ENCODE data around the gene PPP1CA.
A peak's percentile ranks its signal among the peaks of the same experiment; 100 is the strongest.

Gene PPP1CA

GRCh38 chr11:67381244-67381972, 20.2 kb downstream of the PPP1CA start:
- no peaks in the 10 kb centered on the region for H3K4me1 ChIP-seq (ENCODE audit: control insufficient read depth, insufficient read depth, low read length)
- H3K36me3 ChIP-seq (ENCODE audit: control insufficient read depth, insufficient read depth, low read length), result no peaks in the 10 kb centered on the region
- no peak for DNase-seq (ENCODE audit: low read depth, low spot score)
- no peak overlapping the region for H3K27ac ChIP-seq (ENCODE audit: low read length)
- peaks cover 8% of the 10 kb centered on the region for H3K27me3 ChIP-seq (ENCODE audit: control insufficient read depth, insufficient read depth, low read length)
- WGBS (ENCODE audit: insufficient coverage, insufficient read length), result no CpG with 5 or more reads among the region's 13 CpGs
- no peak overlapping the region for H3K4me3 ChIP-seq (ENCODE audit: low read length)
- no peaks in the 10 kb centered on the region for H3K9me3 ChIP-seq (ENCODE audit: control insufficient read depth, insufficient read depth, low read length)

- no peaks in the 10 kb centered on the region for H3K9me3 ChIP-seq (ENCODE audit: control insufficient read depth, insufficient read depth, low read length)
- H3K27me3 ChIP-seq (ENCODE audit: control insufficient read depth, insufficient read depth, low read length), result peaks cover 16% of the 10 kb centered on the region
- no peak for DNase-seq (ENCODE audit: low read depth, low spot score)
- H3K4me3 ChIP-seq (ENCODE audit: low read length), result no peak overlapping the region
- 0 out of 2 replicates have a peak, but pooled peaks cover 6% of the 10 kb centered on the region for H3K4me1 ChIP-seq (ENCODE audit: control insufficient read depth, insufficient read depth, low read length)
- H3K27ac ChIP-seq (ENCODE audit: low read length), result no peak overlapping the region
- no peaks in the 10 kb centered on the region for H3K36me3 ChIP-seq (ENCODE audit: control insufficient read depth, insufficient read depth, low read length)
- WGBS (ENCODE audit: insufficient coverage, insufficient read length), result no CpG with 5 or more reads among the region's 23 CpGs
These were observed 22.3 kb downstream of the PPP1CA start for GRCh38 chr11:67379061-67380058.

DNA sequence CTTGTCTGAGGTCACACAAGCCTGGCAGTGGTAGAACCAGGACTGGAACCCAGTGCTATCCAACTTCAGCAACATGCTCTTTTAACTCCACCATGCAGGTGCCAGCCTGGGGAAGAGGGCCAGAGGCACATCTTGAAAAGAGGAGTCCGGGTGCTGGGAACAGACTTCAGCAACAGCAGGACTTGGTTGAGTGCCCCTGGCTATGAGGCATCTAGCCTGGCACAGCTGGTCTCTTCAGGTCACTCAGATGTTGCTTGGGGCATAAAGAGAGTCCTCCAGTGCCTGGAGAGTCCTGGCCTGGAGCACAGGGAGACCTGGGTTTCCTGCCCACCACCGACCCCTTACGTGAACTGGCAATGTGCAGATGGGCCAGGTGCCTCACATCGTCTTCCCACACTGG, 23.1 kb downstream of the PPP1CA start:
- Histone ChIP-seq H3K9me3 (ENCODE audit: control insufficient read depth, insufficient read depth, low read length) (no peaks in the 10 kb centered on the region), H3K4me1 (ENCODE audit: control insufficient read depth, insufficient read depth, low read length) (0 out of 2 replicates have a peak, but pooled peaks cover 6% of the 10 kb centered on the region), H3K27me3 (ENCODE audit: control insufficient read depth, insufficient read depth, low read length) (peaks cover 18% of the 10 kb centered on the region), H3K36me3 (ENCODE audit: control insufficient read depth, insufficient read depth, low read length) (no peaks in the 10 kb centered on the region), H3K4me3 (ENCODE audit: low read length) (no peak overlapping the region), H3K27ac (ENCODE audit: low read length) (no peak overlapping the region)
- DNase-seq (ENCODE audit: low read depth, low spot score), result no peak
- WGBS (ENCODE audit: insufficient coverage, insufficient read length), result no CpG with 5 or more reads among the region's 4 CpGs

DNA sequence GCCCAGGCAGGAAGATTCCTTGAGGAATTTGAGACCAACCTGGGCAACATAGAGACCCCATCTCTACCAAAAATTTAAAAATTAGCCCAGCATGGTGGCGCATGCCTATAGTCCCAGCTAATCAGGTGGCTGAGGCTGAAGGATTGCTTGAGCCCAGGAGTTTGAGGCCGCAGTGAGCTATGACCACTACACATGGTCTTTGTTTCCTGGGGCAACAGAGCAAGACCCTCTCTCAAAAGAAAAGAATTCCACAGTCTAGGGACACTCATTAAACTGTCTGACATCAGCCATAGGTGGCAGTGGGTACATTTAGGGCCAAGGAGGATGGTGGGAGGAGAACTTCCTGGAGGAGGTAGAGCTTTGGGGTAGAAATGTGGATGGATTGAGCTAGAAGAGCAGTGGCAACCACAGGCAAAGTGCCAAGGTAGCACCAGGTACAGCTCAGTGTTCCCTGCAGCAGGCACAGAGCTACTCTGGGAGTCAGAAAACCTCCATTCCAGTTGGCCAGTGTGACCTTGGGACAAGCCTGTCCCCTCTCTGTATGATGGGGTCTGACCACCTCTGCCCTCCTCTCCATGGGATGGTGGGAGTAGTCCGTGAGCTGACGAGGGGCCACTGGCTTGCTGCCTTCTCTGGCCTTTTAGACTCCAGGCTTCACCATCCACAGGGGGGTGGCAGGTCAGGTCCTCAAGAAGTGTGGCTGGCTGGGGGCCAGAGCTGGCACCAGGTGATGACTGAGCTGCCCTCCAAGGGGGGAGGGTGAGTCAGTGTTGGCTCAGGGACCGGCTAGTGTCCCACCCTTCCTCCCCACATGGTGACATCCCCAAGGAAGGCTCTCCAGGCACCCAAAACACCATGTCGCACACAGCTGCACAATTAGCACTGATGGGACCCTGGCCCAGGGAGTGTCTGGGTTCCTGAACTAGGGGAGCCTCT, 24.5 kb downstream of the PPP1CA start:
- no peak for DNase-seq (ENCODE audit: low read depth, low spot score)
- Histone ChIP-seq H3K27ac (ENCODE audit: low read length) (no peak overlapping the region), H3K4me3 (ENCODE audit: low read length) (no peak overlapping the region), H3K36me3 (ENCODE audit: control insufficient read depth, insufficient read depth, low read length) (no peaks in the 10 kb centered on the region), H3K9me3 (ENCODE audit: control insufficient read depth, insufficient read depth, low read length) (no peaks in the 10 kb centered on the region), H3K27me3 (ENCODE audit: control insufficient read depth, insufficient read depth, low read length) (peaks cover 18% of the 10 kb centered on the region), H3K4me1 (ENCODE audit: control insufficient read depth, insufficient read depth, low read length) (0 out of 2 replicates have a peak, but pooled peaks cover 6% of the 10 kb centered on the region)
- WGBS (ENCODE audit: insufficient coverage, insufficient read length), result no CpG with 5 or more reads among the region's 6 CpGs

GRCh38 chr11:67376063-67376820, 25.4 kb downstream of the PPP1CA start:
- Histone ChIP-seq H3K27me3 (ENCODE audit: control insufficient read depth, insufficient read depth, low read length) (peaks cover 24% of the 10 kb centered on the region), H3K36me3 (ENCODE audit: control insufficient read depth, insufficient read depth, low read length) (no peaks in the 10 kb centered on the region), H3K9me3 (ENCODE audit: control insufficient read depth, insufficient read depth, low read length) (no peaks in the 10 kb centered on the region), H3K4me1 (ENCODE audit: control insufficient read depth, insufficient read depth, low read length) (peaks cover 12% of the 10 kb centered on the region), H3K27ac (ENCODE audit: low read length) (no peak overlapping the region), H3K4me3 (ENCODE audit: low read length) (peak overlapping the region; percentile 10; the same call in 1 of the 2 replicates)
- no peak for DNase-seq (ENCODE audit: low read depth, low spot score)
- WGBS (ENCODE audit: insufficient coverage, insufficient read length), result no CpG with 5 or more reads among the region's 7 CpGs

- peak overlapping the region; percentile 10; the same call in 1 of the 2 replicates for H3K4me3 ChIP-seq (ENCODE audit: low read length)
These were observed 26.2 kb downstream of the PPP1CA start for GRCh38 chr11:67375320-67376055.

GRCh38 chr11:67374571-67375281, 26.9 kb downstream of the PPP1CA start:
- H3K4me1 ChIP-seq (ENCODE audit: control insufficient read depth, insufficient read depth, low read length), result peaks cover 22% of the 10 kb centered on the region
- H3K36me3 ChIP-seq (ENCODE audit: control insufficient read depth, insufficient read depth, low read length), result no peaks in the 10 kb centered on the region
- no peak overlapping the region for H3K27ac ChIP-seq (ENCODE audit: low read length)
- peaks cover 25% of the 10 kb centered on the region for H3K27me3 ChIP-seq (ENCODE audit: control insufficient read depth, insufficient read depth, low read length)
- WGBS (ENCODE audit: insufficient coverage, insufficient read length), result no CpG with 5 or more reads among the region's 9 CpGs
- H3K9me3 ChIP-seq (ENCODE audit: control insufficient read depth, insufficient read depth, low read length), result no peaks in the 10 kb centered on the region
- H3K4me3 ChIP-seq (ENCODE audit: low read length), result peak overlapping the region; percentile 24; the same call in 1 of the 2 replicates
- no peak for DNase-seq (ENCODE audit: low read depth, low spot score)

More at GRCh38 chr11:67375320-67376055, 26.2 kb downstream of the PPP1CA start:
- Histone ChIP-seq H3K27ac (ENCODE audit: low read length) (no peak overlapping the region), H3K4me1 (ENCODE audit: control insufficient read depth, insufficient read depth, low read length) (peaks cover 18% of the 10 kb centered on the region), H3K36me3 (ENCODE audit: control insufficient read depth, insufficient read depth, low read length) (no peaks in the 10 kb centered on the region), H3K27me3 (ENCODE audit: control insufficient read depth, insufficient read depth, low read length) (peaks cover 25% of the 10 kb centered on the region), H3K9me3 (ENCODE audit: control insufficient read depth, insufficient read depth, low read length) (no peaks in the 10 kb centered on the region)
- WGBS (ENCODE audit: insufficient coverage, insufficient read length), result no CpG with 5 or more reads among the region's 15 CpGs
- DNase-seq (ENCODE audit: low read depth, low spot score), result no peak

GRCh38 chr11:67373648-67374570, 27.7 kb downstream of the PPP1CA start:
- peaks cover 22% of the 10 kb centered on the region for H3K4me1 ChIP-seq (ENCODE audit: control insufficient read depth, insufficient read depth, low read length)
- no peak for DNase-seq (ENCODE audit: low read depth, low spot score)
- no CpG with 5 or more reads among the region's 40 CpGs for WGBS (ENCODE audit: insufficient coverage, insufficient read length)
- no peak overlapping the region for H3K27ac ChIP-seq (ENCODE audit: low read length)
- H3K9me3 ChIP-seq (ENCODE audit: control insufficient read depth, insufficient read depth, low read length), result no peaks in the 10 kb centered on the region
- H3K4me3 ChIP-seq (ENCODE audit: low read length), result peak overlapping the region; percentile 62; the same call in 1 of the 2 replicates
- H3K27me3 ChIP-seq (ENCODE audit: control insufficient read depth, insufficient read depth, low read length), result peaks cover 25% of the 10 kb centered on the region
- no peaks in the 10 kb centered on the region for H3K36me3 ChIP-seq (ENCODE audit: control insufficient read depth, insufficient read depth, low read length)

All from iPS DF 6.9 (cell line).